H1 (cell line): Measurements from ENCODE around the gene GHRH. TPM values are rescaled to one million over a fixed set of nuclear protein-coding genes. Genes with fewer than 3 reads are reported as not detected.

ENCODE experiments used
- CTCF ChIA-PET: fragments of 300-600 bp; sonication (Branson Sonifier 250); formaldehyde crosslinking; loops from one replicate; lab custom pipeline; 2021; ENCODE audit not compliant: partially characterized antibody; lab: Charles Lee
- POLR2A ChIA-PET: fragments of 300-600 bp; sonication (Branson Sonifier 250); formaldehyde crosslinking; loops from one replicate; lab custom pipeline; 2021; ENCODE audit warnings: inconsistent platforms; ENCODE audit not compliant: partially characterized antibody; lab: Charles Lee
- DNase-seq, 2 experiments: peaks; one replicate each; pipeline versions ENCODE4 v3.0.0 to v3.0.0-alpha.2; 2010 to 2022; ENCODE audit warnings: low spot score in 2 of 2, low read depth in 1 of 2, mixed read lengths in 1 of 2
- FAIRE-seq: peaks from 2 replicates; lab custom pipeline; 2011; peaks lifted over from hg19 to GRCh38; lab: Jason Lieb, UNC
- H2AFZ ChIP-seq: 2 replicates; pipeline ENCODE4 v1.8.1; 2012; ENCODE audit warnings: low read length, inconsistent platforms
- H2AK5ac ChIP-seq: 2 replicates; pipeline ENCODE4 v1.6.1; 2013; ENCODE audit warnings: low read depth, low read length
- H2BK120ac ChIP-seq: replicated peaks from 2 replicates; pipeline ENCODE3; 2013; ENCODE audit warnings: low read depth, low read length, inconsistent platforms
- H2BK12ac ChIP-seq: 2 replicates; pipeline ENCODE4 v1.6.1; 2013; ENCODE audit warnings: low read depth, low read length
- H2BK15ac ChIP-seq: 2 replicates; pipeline ENCODE4 v1.6.1; 2013; ENCODE audit warnings: low read length
- H2BK20ac ChIP-seq: 2 replicates; pipeline ENCODE4 v1.6.1; 2013; ENCODE audit warnings: low read length
- H2BK5ac ChIP-seq: 2 replicates; pipeline ENCODE4 v1.6.1; 2013; ENCODE audit warnings: low read depth, low read length
- H3K14ac ChIP-seq: 2 replicates; pipeline ENCODE4 v1.6.1; 2013; ENCODE audit warnings: inconsistent platforms; ENCODE audit not compliant: insufficient read length
- H3K18ac ChIP-seq: 2 replicates; pipeline ENCODE4 v1.6.1; 2013; ENCODE audit warnings: low read length; ENCODE audit errors: extremely low read depth
- H3K23ac ChIP-seq: 2 replicates; pipeline ENCODE4 v1.6.1; 2013; ENCODE audit warnings: inconsistent platforms; ENCODE audit not compliant: insufficient read length
- H3K23me2 ChIP-seq: 2 replicates; pipeline ENCODE4 v1.6.1; 2013; ENCODE audit warnings: low read depth, low read length
- H3K27ac ChIP-seq: 2 replicates; pipeline ENCODE4 v1.6.1; 2011; ENCODE audit warnings: low read depth, low read length, inconsistent platforms
- H3K27me3 ChIP-seq, 4 experiments: replicated peaks in 1 of 4; 1 replicate in 1 of 4; 2 replicates in 3 of 4; pipeline versions ENCODE4 v1.6.1 to v1.8.1; 2011 to 2013; ENCODE audit warnings: low read length in 3 of 4, mild to moderate bottlenecking in 3 of 4, inconsistent platforms in 2 of 4, mixed read lengths in 2 of 4, moderate library complexity in 1 of 4; ENCODE audit not compliant: control insufficient read depth in 3 of 4, insufficient read depth in 3 of 4; ENCODE audit errors: extremely low read depth in 1 of 4
- H3K36me3 ChIP-seq, 4 experiments: 2 replicates each; pipeline versions ENCODE4 v1.6.1 to v1.8.1; 2011 to 2013; ENCODE audit warnings: mild to moderate bottlenecking in 4 of 4, low read length in 3 of 4, moderate library complexity in 2 of 4, control low read depth in 1 of 4, inconsistent platforms in 1 of 4; ENCODE audit not compliant: insufficient read depth in 4 of 4, control insufficient read depth in 2 of 4
- H3K4ac ChIP-seq: replicated peaks from 2 replicates; pipeline ENCODE3; 2013; ENCODE audit warnings: low read length, low read depth, mixed read lengths, inconsistent platforms; ENCODE audit not compliant: insufficient read length
- H3K4me1 ChIP-seq, 4 experiments: replicated peaks in 1 of 4; 1 replicate in 1 of 4; 2 replicates in 3 of 4; pipeline versions ENCODE4 v1.6.1 to v1.8.1; 2011 to 2013; ENCODE audit warnings: low read length in 3 of 4, inconsistent platforms in 2 of 4, mixed read lengths in 1 of 4; ENCODE audit not compliant: insufficient read depth in 4 of 4, control insufficient read depth in 3 of 4
- H3K4me2 ChIP-seq, 2 experiments: 2 replicates each; pipeline versions ENCODE4 v1.6.1 to v1.8.1; 2011 to 2013; ENCODE audit warnings: low read depth in 2 of 2, low read length in 2 of 2, control low read depth in 1 of 2, inconsistent platforms in 1 of 2, mild to moderate bottlenecking in 1 of 2; ENCODE audit not compliant: insufficient read depth in 1 of 2
- H3K4me3 ChIP-seq, 4 experiments: fragments of 200-600, 300-600 bp in 1 of 4; sonication (generic), shearing (Covaris generic), sonication (Bioruptor Twin) in 1 of 4; 2 replicates each; pipeline versions ENCODE4 v1.5.1 to v1.8.1; 2011 to 2016; ENCODE audit warnings: low read length in 4 of 4, low read depth in 3 of 4, control low read depth in 2 of 4, inconsistent platforms in 2 of 4, mild to moderate bottlenecking in 2 of 4, mixed read lengths in 1 of 4, moderate library complexity in 1 of 4; ENCODE audit not compliant: insufficient read depth in 2 of 4; ENCODE audit errors: extremely low read depth in 1 of 4
- H3K56ac ChIP-seq: replicated peaks from 2 replicates; pipeline ENCODE3; 2013; ENCODE audit warnings: low read depth, mild to moderate bottlenecking, mixed read lengths, low read length, inconsistent platforms; ENCODE audit not compliant: insufficient read length
- H3K79me1 ChIP-seq: 2 replicates; pipeline ENCODE4 v1.6.1; 2013; ENCODE audit warnings: low read depth, low read length, control low read depth
- H3K79me2 ChIP-seq, 2 experiments: 2 replicates each; pipeline versions ENCODE4 v1.6.1 to v1.8.1; 2012 to 2013; ENCODE audit warnings: low read length in 2 of 2, mild to moderate bottlenecking in 2 of 2, inconsistent platforms in 1 of 2; ENCODE audit not compliant: insufficient read depth in 2 of 2, control insufficient read depth in 1 of 2
- H3K9ac ChIP-seq, 4 experiments: replicated peaks in 1 of 4; 1 replicate in 1 of 4; 2 replicates in 3 of 4; pipeline versions ENCODE4 v1.6.1 to v1.8.1; 2011 to 2013; ENCODE audit warnings: low read depth in 3 of 4, low read length in 3 of 4, control low read depth in 2 of 4, mild to moderate bottlenecking in 2 of 4, moderate library complexity in 2 of 4, inconsistent platforms in 1 of 4; ENCODE audit errors: extremely low read depth in 1 of 4
- H3K9me3 ChIP-seq, 2 experiments: 2 replicates each; pipeline versions ENCODE4 v1.6.1 to v1.8.1; 2012 to 2013; ENCODE audit warnings: mild to moderate bottlenecking in 2 of 2, moderate library complexity in 2 of 2, control low read depth in 1 of 2, inconsistent platforms in 1 of 2, low read depth in 1 of 2, low read length in 1 of 2, mixed read lengths in 1 of 2; ENCODE audit not compliant: insufficient read depth in 2 of 2
- H4K20me1 ChIP-seq, 2 experiments: replicated peaks in 1 of 2; 2 replicates each; pipeline versions ENCODE3 to v1.8.1; 2011 to 2013; ENCODE audit warnings: inconsistent platforms in 2 of 2, low read length in 2 of 2, mild to moderate bottlenecking in 1 of 2; ENCODE audit not compliant: insufficient read depth in 2 of 2, control insufficient read depth in 1 of 2
- H4K5ac ChIP-seq: 2 replicates; pipeline ENCODE4 v1.6.1; 2013; ENCODE audit warnings: low read length, low read depth, mixed read lengths, inconsistent platforms; ENCODE audit not compliant: insufficient read length
- H4K8ac ChIP-seq: 2 replicates; pipeline ENCODE4 v1.8.0; 2013; ENCODE audit warnings: mild to moderate bottlenecking, moderate library complexity, low read length, inconsistent platforms; ENCODE audit not compliant: insufficient read depth; ENCODE audit errors: extremely low read depth
- H4K91ac ChIP-seq: replicated peaks from 2 replicates; pipeline ENCODE3; 2013; ENCODE audit warnings: low read length, mixed read lengths, inconsistent platforms; ENCODE audit not compliant: insufficient read length
- POLR2A ChIP-seq, 2 experiments: IDR thresholded peaks; 1 replicate in 1 of 2; 2 replicates in 1 of 2; pipeline ENCODE4 v1.6.1; 2011; ENCODE audit warnings: low read depth in 2 of 2, low read length in 2 of 2, mild to moderate bottlenecking in 2 of 2; ENCODE audit errors: control extremely low read depth in 1 of 2
- POU5F1 ChIP-seq: IDR thresholded peaks from 2 replicates; pipeline ENCODE4 v1.6.1; 2011; ENCODE audit warnings: low read depth, mild to moderate bottlenecking, low read length, moderate library complexity
- whole genome bisulfite sequencing, 2 experiments: shearing (Covaris generic) in 1 of 2; methylation state at CpG; one replicate each; pipeline versions ENCODE4 v1.1.6 to v1.1.7; 2013 to 2015; ENCODE audit warnings: low lambda C conversion rate in 2 of 2, mixed read lengths in 2 of 2, inconsistent platforms in 1 of 2, low coverage in 1 of 2, missing lambda C conversion rate in 1 of 2; ENCODE audit not compliant: insufficient replicate concordance in 2 of 2, insufficient coverage in 1 of 2, insufficient read length in 1 of 2; ENCODE audit errors: extremely low coverage in 1 of 2, missing lambda C conversion rate in 1 of 2; 5-methylcytosine and 5-hydroxymethylcytosine counted together
- polyA plus RNA-seq, 7 experiments: library from polyadenylated mRNA; depleted of rRNA in 3 of 7; stranded (reverse) in 5 of 7; unstranded in 2 of 7; fragments of >200 nt in 5 of 7; fragments of 200-250 nt in 2 of 7; gene quantifications; 1 replicate in 5 of 7; 2 replicates in 1 of 7; 4 replicates in 1 of 7; pipeline versions ENCODE4 v1.2.1 to v1.2.3, GENCODE V29; 2011 to 2013; ENCODE audit warnings: missing spikeins in 2 of 7, mixed read lengths in 2 of 7
- total RNA-seq: library from RNA; stranded (reverse); fragmentation: NEBNext Ultra II Directional; extraction: Animal tissue kit (Norgen Biotek cat#: 25700); gene quantifications from 2 replicates; pipeline ENCODE4 v1.2.1, GENCODE V29; 2021

Gene GHRH
- total and polyA plus RNA-seq, 2 of the 8 experiments (the other 6 are each of a cell fraction or from before 2014, with no cell fraction given) = not detected

- 83% methylated on average over 5 of the region's 5 CpGs; no CpG with 5 or more reads in 1 of the 2 experiments for WGBS, 2 experiments
- Histone ChIP-seq H3K27ac (0 out of 2 replicates have a peak overlapping the region, but pooled peaks have one; percentile 29), H3K23me2 (no peaks in the 10 kb centered on the region), H3K4me1 (peaks cover 8 to 15% (median 11%) of the 10 kb centered on the region in 4 experiments; a peak in 6 of 7 replicates), H3K4me2 (peak overlapping the region in 1 of 2 experiments; percentile 3; a peak in 1 of 4 replicates), H4K91ac (no peak overlapping the region), H3K79me1 (no peaks in the 10 kb centered on the region), H2BK12ac (no peak overlapping the region), H3K18ac (no peak overlapping the region; the same call in 1 of the 2 replicates), H2BK120ac (no peak overlapping the region), H3K4me3 (no peak overlapping the region), H3K9me3 (no peaks in the 10 kb centered on the region), H2AK5ac (no peak overlapping the region), H3K36me3 (peaks cover 8 to 49% (median 29%) of the 10 kb centered on the region in 4 experiments; a peak in 7 of 8 replicates), H2AFZ (no peak overlapping the region), H3K4ac (no peak overlapping the region), H3K9ac (no peak overlapping the region), H4K5ac (no peak overlapping the region), H2BK15ac (no peak overlapping the region), H3K79me2 (no peaks in the 10 kb centered on the region), H3K56ac (no peak overlapping the region), H2BK20ac (no peak overlapping the region), H3K27me3 (no peaks in the 10 kb centered on the region), H3K14ac (no peak overlapping the region), H3K23ac (no peak overlapping the region), H2BK5ac (no peak overlapping the region), H4K20me1 (peaks cover 0 to 2% of the 10 kb centered on the region in 2 experiments), H4K8ac (no peak overlapping the region)
- FAIRE-seq = no peak
- TF ChIP-seq POU5F1 (no peak), POLR2A (IDR thresholded peaks at IDR 0.05; ENCODE audit: control extremely low read depth in 1 of 2, low read depth in 2 of 2, low read length in 2 of 2) (peak in 1 of 2 experiments; percentile 30; a peak in 1 of 3 replicates)
- ChIA-PET CTCF (interaction anchor here (0.6 to 5.9 kb wide), 9 partner anchors 8 to 214 kb away, joined by 3 to 22 read pairs (median 5); no protein-coding TSS in a partner anchor), POLR2A (interaction anchor here (0.9 to 4.5 kb wide), 6 partner anchors 8 to 152 kb away, joined by 3 to 15 read pairs (median 4); partner anchors contain the start of genes MROH8 and RPN2)
- no peak for DNase-seq
These were observed 17.0 kb downstream of the GHRH start for GRCh38 chr20:37244572-37244957.
